OCI-LY3 (cell line): ENCODE measurements around the gene OTUD1.

Experiments used
- CTCF ChIP-seq: fragments of 200-600, 300-600 bp; sonication (generic); IDR thresholded peaks from 2 replicates; pipeline ENCODE4 v1.5.1; 2014; ENCODE audit warnings: antibody characterized with exemption, low read length, low read depth
- EZH2phosphoT487 ChIP-seq: fragments of 200-600 bp; shearing (Covaris generic); IDR thresholded peaks from 2 replicates; pipeline ENCODE4 v1.6.1; 2018; ENCODE audit warnings: antibody characterized with exemption, mixed run types, low read depth

DNA sequence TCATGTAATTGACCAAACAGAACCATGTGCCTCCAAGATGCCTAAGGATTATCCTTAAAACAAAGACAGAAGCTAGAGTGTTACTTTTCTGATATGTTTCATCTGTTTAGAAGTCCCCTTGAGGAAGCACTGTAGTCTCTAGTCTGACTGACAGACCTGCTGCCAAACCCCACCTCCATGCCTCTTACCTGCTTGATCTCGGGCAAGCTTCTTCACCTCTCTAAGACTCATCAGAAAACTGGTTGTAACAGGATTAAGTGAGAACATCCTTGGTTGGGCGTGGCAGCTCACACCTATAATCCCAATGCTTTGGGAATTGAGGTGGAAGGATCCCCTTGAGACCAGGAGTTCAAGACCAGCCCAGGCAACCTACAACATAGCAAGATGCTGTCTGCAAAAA, 42.2 kb upstream of the OTUD1 start:
- no peak for TF ChIP-seq CTCF
- no peak for TF ChIP-seq EZH2phosphoT487
